Lower leg skin (tissue), 4 donors: ENCODE results near the gene OR13A1. TPM values are rescaled to one million over a fixed set of nuclear protein-coding genes. Genes with fewer than 3 reads are reported as not detected.
"Not testable (repeated sequence)": the region's sequence is repeated elsewhere in the genome, so short reads cannot be mapped to it uniquely, and the experiment has no call there.

Source experiments
- DNase-seq, 2 donors: peaks; one replicate each; pipeline ENCODE4 v3.0.0-alpha.2; 2019; ENCODE audit warnings: low spot score in 2 of 2
- H3K4me3 ChIP-seq: fragments of 200-600 bp; sonication (generic); 2 replicates; pipeline ENCODE4 v1.5.1; 2017; ENCODE audit warnings: mild to moderate bottlenecking, low read depth; ENCODE audit not compliant: poor library complexity, severe bottlenecking
- CTCF ChIP-seq, 3 donors: fragments of 450-650 bp; IDR thresholded peaks; one replicate each; pipeline ENCODE4 v1.5.1; 2016; ENCODE audit warnings: antibody characterized with exemption in 3 of 3, mild to moderate bottlenecking in 3 of 3, moderate library complexity in 2 of 3
- POLR2A ChIP-seq, 2 donors: fragments of 450-650 bp; IDR thresholded peaks; one replicate each; pipeline ENCODE4 v1.6.1; 2016 to 2017; ENCODE audit warnings: antibody characterized with exemption in 2 of 2, mild to moderate bottlenecking in 1 of 2, moderate library complexity in 1 of 2
- WGBS, 2 donors: methylation state at CpG; one replicate each; pipeline ENCODE4 v1.1.5; 2018; 5-methylcytosine and 5-hydroxymethylcytosine counted together
- intact Hi-C: fragments of 100-400 bp; cut with DNase I; formaldehyde crosslinking; loops from one replicate; pipeline ENCODE4 v1.15.0; 2023; ENCODE audit warnings: low total_unique reads
- total RNA-seq, 4 donors: library from RNA; depleted of rRNA; stranded (reverse); fragments of >200 nt; gene quantifications; one replicate each; pipeline ENCODE4 v1.1.0, GENCODE V29; 2016

The OR13A1 gene
- total RNA-seq, 4 donors from 2014 or later: 0.10 TPM; not detected in 3

- no peak overlapping the region for H3K4me3 ChIP-seq
- DNase-seq: no peak
- WGBS, 2 donors: 74 to 82% methylated on average over 3 of the region's 3 CpGs
- intact Hi-C loops: no loop called here
- no peak for TF ChIP-seq CTCF (IDR thresholded peaks at IDR 0.05)
- TF ChIP-seq POLR2A (IDR thresholded peaks at IDR 0.05): no peak
Observed at GRCh38 chr10:45302573-45302972, 12.8 kb downstream of the OR13A1 start.

GRCh38 chr10:45298341-45298955, 17.0 kb downstream of the OR13A1 start:
- H3K4me3 ChIP-seq, DNase-seq, intact Hi-C loops: not testable (repeated sequence)
- 81 to 82% methylated on average over 4 of the region's 4 CpGs for WGBS, 2 donors

GRCh38 chr10:45294681-45295080, 20.7 kb downstream of the OR13A1 start:
- 78 to 83% methylated on average over 2 of the region's 2 CpGs for WGBS, 2 donors
- TF ChIP-seq CTCF (IDR thresholded peaks at IDR 0.05) (no peak), POLR2A (IDR thresholded peaks at IDR 0.05) (no peak)

GRCh38 chr10:45286980-45287379, 28.4 kb downstream of the OR13A1 start:
- 86 to 89% methylated on average over 1 of the region's 1 CpG for WGBS, 2 donors
- intact Hi-C loops: no loop called here

More at GRCh38 chr10:45294681-45295080, 20.7 kb downstream of the OR13A1 start:
- intact Hi-C loops: no loop called here
- DNase-seq: no peak
- H3K4me3 ChIP-seq: no peak overlapping the region

GRCh38 chr10:45282061-45282460, 33.3 kb downstream of the OR13A1 start:
- intact Hi-C loops: no loop called here
- H3K4me3 ChIP-seq: no peak overlapping the region
- no peak for DNase-seq
- TF ChIP-seq POLR2A (IDR thresholded peaks at IDR 0.05) (no peak), CTCF (IDR thresholded peaks at IDR 0.05) (no peak)
- WGBS, 2 donors: 37 to 40% methylated on average over 4 of the region's 4 CpGs

More at GRCh38 chr10:45286980-45287379, 28.4 kb downstream of the OR13A1 start:
- no peak for DNase-seq
- no peak overlapping the region for H3K4me3 ChIP-seq
- TF ChIP-seq POLR2A (IDR thresholded peaks at IDR 0.05) (no peak), CTCF (IDR thresholded peaks at IDR 0.05) (no peak)

GRCh38 chr10:45280113-45280760, 35.2 kb downstream of the OR13A1 start:
- intact Hi-C loops: no loop called here
- DNase-seq: no peak
- TF ChIP-seq POLR2A (IDR thresholded peaks at IDR 0.05) (no peak), CTCF (IDR thresholded peaks at IDR 0.05) (no peak)
- 36 to 39% methylated on average over 3 of the region's 3 CpGs for WGBS, 2 donors
- no peak overlapping the region for H3K4me3 ChIP-seq
